ENCODE results near the gene ELP6. TPM values are rescaled to one million over a fixed set of nuclear protein-coding genes. Genes with fewer than 3 reads are reported as not detected.

ELP6 gene
- total and polyA plus RNA-seq, 8 donors = 6.2 to 28.3 (median 18.0) TPM; not detected in 1

DNA sequence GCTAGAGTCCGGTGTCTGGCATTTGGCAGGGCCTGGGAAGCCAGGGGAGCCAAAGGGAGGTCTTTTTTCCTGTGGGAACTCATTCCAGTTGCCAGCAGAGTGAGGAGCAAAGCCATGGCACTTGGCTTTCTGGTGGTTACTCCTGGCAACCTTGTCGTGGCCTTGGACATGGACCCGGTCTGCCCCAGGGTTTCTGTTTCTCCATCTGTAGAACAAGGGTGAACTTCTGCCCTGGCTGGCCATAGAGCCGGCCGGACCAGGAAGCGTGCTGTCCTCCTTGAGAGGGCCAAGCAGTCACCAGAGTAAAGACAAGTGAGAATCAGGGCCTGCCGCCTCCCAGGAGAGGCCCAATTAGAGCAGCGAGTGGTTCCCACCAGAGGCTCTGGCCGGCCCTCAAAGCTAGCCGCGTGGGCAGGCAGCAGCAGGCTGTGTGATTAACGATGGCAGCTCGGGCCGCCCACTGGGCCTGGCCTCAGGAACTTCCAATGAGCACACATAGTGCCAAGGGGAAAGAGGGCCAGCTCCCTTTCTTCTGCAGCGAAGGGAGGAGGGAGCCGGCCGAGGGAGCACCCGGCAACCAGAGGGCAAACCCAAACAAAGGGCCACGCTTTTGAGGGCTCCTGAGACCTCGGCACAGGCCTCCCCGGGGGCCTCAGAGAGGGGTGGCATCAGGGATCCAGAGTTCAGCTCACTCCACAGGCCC is 29.1 kb upstream of the ELP6 start:
- no peaks in the 10 kb centered on the region for H3K27me3 ChIP-seq
- intact Hi-C loops (cut with DNase I; ENCODE audit: low total_unique reads) = no loop called here
- H3K9me3 ChIP-seq = no peaks in the 10 kb centered on the region
- TF ChIP-seq EP300 (IDR thresholded peaks at IDR 0.05) = no peak
- TF ChIP-seq, protein P1, sequence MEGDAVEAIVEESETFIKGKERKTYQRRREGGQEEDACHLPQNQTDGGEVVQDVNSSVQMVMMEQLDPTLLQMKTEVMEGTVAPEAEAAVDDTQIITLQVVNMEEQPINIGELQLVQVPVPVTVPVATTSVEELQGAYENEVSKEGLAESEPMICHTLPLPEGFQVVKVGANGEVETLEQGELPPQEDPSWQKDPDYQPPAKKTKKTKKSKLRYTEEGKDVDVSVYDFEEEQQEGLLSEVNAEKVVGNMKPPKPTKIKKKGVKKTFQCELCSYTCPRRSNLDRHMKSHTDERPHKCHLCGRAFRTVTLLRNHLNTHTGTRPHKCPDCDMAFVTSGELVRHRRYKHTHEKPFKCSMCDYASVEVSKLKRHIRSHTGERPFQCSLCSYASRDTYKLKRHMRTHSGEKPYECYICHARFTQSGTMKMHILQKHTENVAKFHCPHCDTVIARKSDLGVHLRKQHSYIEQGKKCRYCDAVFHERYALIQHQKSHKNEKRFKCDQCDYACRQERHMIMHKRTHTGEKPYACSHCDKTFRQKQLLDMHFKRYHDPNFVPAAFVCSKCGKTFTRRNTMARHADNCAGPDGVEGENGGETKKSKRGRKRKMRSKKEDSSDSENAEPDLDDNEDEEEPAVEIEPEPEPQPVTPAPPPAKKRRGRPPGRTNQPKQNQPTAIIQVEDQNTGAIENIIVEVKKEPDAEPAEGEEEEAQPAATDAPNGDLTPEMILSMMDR (IDR thresholded peaks at IDR 0.05) = no peak
- no peak for TF ChIP-seq POLR2A (IDR thresholded peaks at IDR 0.05)
- TF ChIP-seq POLR2AphosphoS5 (IDR thresholded peaks at IDR 0.05) = no peak
- H3K4me3 ChIP-seq = no peak overlapping the region
- WGBS, 5 donors = 50 to 60% (median 58%) methylated on average over 20 to 21 of the region's 21 CpGs
- H3K4me1 ChIP-seq = peaks cover 0 to 8% (median 2%) of the 10 kb centered on the region in 4 donors
- H3K27ac ChIP-seq = peak overlapping the region in 1 of 5 donors; percentile 47
- no peaks in the 10 kb centered on the region for H3K36me3 ChIP-seq
- peak in 1 of 2 donors; percentile 83 for DNase-seq

DNA sequence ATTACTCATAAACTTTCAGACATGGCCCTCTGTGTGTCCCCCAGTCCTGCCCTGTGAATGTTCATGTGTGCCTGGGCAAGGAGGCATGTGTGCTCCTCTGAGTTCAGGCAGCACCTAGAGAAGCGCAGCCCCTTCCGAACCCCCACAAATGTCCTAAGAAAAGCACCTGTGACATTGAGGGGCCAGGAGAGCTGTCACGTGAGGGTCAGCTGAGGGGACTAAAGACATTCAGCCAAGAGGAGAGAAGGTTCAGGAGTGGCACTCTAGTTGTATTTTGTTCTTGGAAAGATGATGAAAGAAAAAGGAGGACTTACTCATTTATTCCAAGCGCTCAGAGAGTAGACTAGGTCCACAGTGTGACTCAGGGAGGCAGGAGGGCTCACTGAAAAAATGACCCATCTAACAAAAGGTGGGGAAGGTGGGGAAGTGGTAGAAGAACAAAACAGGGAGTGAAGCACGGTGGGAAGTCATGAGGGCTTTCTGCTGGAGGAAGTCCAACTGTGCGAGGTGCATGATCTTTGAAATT is 28.1 kb upstream of the ELP6 start:
- TF ChIP-seq POLR2A (IDR thresholded peaks at IDR 0.05) (no peak), EP300 (IDR thresholded peaks at IDR 0.05) (no peak), POLR2AphosphoS5 (IDR thresholded peaks at IDR 0.05) (no peak)
- TF ChIP-seq, protein P1 (IDR thresholded peaks at IDR 0.05) = no peak
- no peaks in the 10 kb centered on the region for H3K9me3 ChIP-seq
- no peak overlapping the region for H3K27ac ChIP-seq
- intact Hi-C loops (cut with DNase I; ENCODE audit: low total_unique reads) = no loop called here
- H3K27me3 ChIP-seq = no peaks in the 10 kb centered on the region
- no peaks in the 10 kb centered on the region for H3K36me3 ChIP-seq
- H3K4me1 ChIP-seq = peaks cover 0 to 8% (median 2%) of the 10 kb centered on the region in 4 donors
- WGBS, 5 donors = 63 to 75% (median 64%) methylated on average over 6 of the region's 6 CpGs
- DNase-seq = no peak
- no peak overlapping the region for H3K4me3 ChIP-seq

DNA sequence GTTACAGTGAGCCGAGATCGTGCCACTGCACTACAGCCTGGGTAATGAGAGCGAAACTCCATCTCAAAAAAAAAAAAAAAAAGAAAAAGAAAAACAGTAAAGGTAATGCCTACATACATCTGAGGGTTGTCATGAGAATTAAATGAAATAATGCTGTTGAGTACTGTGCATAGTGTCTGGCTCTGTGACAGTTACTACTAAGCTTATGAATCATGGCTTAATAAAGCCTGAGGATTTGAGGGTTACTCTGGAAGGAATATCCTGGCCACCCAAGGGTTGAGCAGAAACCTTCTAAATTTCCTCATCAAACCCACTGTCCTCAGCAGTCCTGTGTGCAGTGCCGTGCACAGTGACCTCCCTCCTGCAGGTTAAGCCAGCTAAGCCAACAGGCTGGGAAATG is 26.8 kb upstream of the ELP6 start:
- H3K27me3 ChIP-seq = no peaks in the 10 kb centered on the region
- no peak for TF ChIP-seq EP300 (IDR thresholded peaks at IDR 0.05)
- no peak for TF ChIP-seq POLR2A (IDR thresholded peaks at IDR 0.05)
- TF ChIP-seq POLR2AphosphoS5 (IDR thresholded peaks at IDR 0.05) = no peak
- TF ChIP-seq, protein P1 (IDR thresholded peaks at IDR 0.05) = no peak
- no peak overlapping the region for H3K27ac ChIP-seq
- no peak overlapping the region for H3K4me3 ChIP-seq
- intact Hi-C loops (cut with DNase I; ENCODE audit: low total_unique reads) = no loop called here
- no peaks in the 10 kb centered on the region for H3K36me3 ChIP-seq
- H3K9me3 ChIP-seq = no peaks in the 10 kb centered on the region
- WGBS, 5 donors = 79 to 97% (median 89%) methylated on average over 4 of the region's 4 CpGs
- H3K4me1 ChIP-seq = peaks cover 0 to 8% (median 2%) of the 10 kb centered on the region in 4 donors
- DNase-seq = no peak

DNA sequence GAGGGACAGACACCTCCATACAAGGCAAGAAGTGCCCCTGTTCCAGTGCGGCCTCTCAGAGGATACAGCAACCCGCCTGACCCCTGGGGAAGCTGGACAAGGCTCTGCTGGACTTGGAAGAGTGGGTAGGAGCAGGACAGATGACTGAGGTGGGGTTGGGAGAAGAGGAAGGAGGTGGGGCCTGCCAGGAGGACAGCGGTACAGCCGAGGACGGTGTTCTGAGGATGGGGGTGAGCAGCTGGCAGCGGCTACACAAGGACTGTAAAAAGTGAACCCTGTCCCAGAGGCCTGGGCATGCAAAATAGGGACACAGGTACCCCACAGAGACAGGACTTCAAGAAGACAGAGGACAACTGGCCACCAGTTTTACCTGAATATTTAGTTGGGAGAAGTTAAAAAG is 23.5 kb upstream of the ELP6 start:
- WGBS, 5 donors = 83 to 88% (median 87%) methylated on average over 6 of the region's 6 CpGs
- H3K4me1 ChIP-seq = no peaks in the 10 kb centered on the region
- H3K27me3 ChIP-seq = no peaks in the 10 kb centered on the region

More for the DNA sequence above, 23.5 kb upstream of the ELP6 start:
- Histone ChIP-seq H3K36me3 (no peaks in the 10 kb centered on the region), H3K27ac (no peak overlapping the region), H3K9me3 (no peaks in the 10 kb centered on the region), H3K4me3 (no peak overlapping the region)
- TF ChIP-seq, protein P1 (IDR thresholded peaks at IDR 0.05) = no peak
- TF ChIP-seq EP300 (IDR thresholded peaks at IDR 0.05) = no peak
- TF ChIP-seq POLR2AphosphoS5 (IDR thresholded peaks at IDR 0.05) = no peak
- TF ChIP-seq POLR2A (IDR thresholded peaks at IDR 0.05) = no peak
- DNase-seq = no peak
- intact Hi-C loops (cut with DNase I; ENCODE audit: low total_unique reads) = no loop called here
